Dermis microvascular lymphatic vessel endothelial cell (primary cell): ENCODE results near the gene KRT7. TPM values are rescaled to one million over a fixed set of nuclear protein-coding genes. Genes with fewer than 3 reads are reported as not detected.

Experiments used
- DNase-seq, 2 donors: peaks; one replicate each; pipeline versions ENCODE4 v3.0.0 to v3.0.0-alpha.2; 2010; ENCODE audit warnings: low read depth in 2 of 2
- total RNA-seq: library from RNA; depleted of rRNA; stranded (reverse); fragments of >200 nt; gene quantifications from 2 replicates; pipeline ENCODE4 v1.2.1, GENCODE V29; 2014

Gene KRT7
- total RNA-seq, 1 donor from 2014 or later = 52.2 TPM

- DNase-seq = no peak
These were observed 33.6 kb upstream of the KRT7 start for GRCh38 chr12:52199294-52199919.

DNA sequence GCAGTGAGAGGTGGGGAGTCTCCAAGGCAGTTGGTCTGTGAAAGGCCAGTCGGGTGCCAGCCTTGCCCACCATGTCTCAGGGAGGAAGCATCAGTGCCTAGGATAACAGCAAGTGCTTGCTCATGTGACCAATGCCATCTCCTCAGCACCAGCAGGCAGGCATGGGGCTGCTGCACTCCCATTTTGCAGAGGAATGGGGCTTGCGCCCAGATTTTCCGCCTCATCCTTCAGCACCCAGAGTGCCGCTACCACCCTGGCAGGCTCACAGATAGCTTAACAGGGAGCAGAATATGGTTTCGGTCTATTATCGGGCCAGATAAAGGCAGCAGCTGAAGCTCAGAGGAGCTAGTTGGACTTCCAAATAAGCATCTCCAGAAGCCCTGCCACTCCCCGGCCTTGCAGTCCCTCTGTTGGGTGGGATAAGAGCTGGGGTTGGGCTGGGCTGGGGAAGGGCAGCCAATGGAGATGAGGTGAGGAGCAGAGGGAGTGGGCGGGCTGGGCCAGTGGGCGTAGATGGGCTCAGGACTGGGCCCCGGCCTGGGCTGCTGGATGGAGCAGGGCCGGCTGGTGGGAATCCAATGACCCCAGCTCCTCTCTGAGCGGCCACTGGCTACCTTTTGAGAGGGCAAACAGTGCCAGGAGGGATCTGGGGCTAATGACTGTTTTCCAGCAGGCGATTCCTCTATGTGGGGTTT, 32.8 kb upstream of the KRT7 start:
- DNase-seq = no peak

GRCh38 chr12:52200781-52201450, 32.1 kb upstream of the KRT7 start:
- no peak for DNase-seq

GRCh38 chr12:52201451-52201839, 31.6 kb upstream of the KRT7 start:
- DNase-seq = no peak

GRCh38 chr12:52202361-52203078, 30.5 kb upstream of the KRT7 start:
- DNase-seq = no peak

- peak; percentile 82 to 83 for DNase-seq
These were observed 29.7 kb upstream of the KRT7 start for GRCh38 chr12:52203079-52203921.

DNA sequence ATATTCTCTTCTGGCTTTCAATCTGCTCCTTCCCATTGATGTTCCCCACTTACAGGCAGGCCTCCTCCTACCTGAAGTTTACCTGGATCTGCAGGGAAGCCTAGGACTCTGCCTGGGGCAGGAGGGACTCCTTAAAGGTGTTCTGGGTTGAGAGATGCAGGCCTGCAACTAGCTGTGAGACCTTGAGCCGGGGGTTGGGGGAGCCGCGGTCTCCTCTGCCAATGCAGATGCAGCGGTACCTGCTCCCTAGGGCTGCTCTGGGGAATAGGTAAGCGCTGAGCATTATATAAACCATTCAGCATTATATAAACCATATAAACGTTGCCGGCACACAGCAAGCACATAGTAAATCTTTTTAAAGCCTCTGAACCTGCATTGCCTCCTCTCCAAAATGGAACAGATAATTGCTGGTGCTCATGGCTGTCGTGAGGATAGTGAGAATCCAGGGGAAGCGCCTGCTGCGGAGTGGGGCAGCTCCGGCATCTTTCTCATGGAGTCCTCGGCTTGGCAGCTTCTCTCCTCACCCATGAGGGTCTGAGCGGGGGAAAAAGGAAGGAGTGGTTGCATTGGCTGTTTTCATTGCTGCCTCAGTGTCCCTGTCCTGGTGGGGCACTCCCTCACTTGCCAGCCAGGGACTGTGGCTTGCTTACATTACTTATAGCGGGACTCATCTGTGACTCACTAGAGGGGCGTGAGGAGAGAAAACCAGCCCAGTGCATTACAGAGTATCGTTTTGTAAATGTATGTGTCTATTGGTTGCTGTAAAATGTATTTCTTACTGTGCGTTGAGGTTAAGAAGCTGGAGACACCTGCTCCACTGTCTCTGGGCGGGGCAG, 28.7 kb upstream of the KRT7 start:
- DNase-seq = no peak

- DNase-seq = no peak
These were observed 28.0 kb upstream of the KRT7 start for GRCh38 chr12:52204931-52205505.

DNA sequence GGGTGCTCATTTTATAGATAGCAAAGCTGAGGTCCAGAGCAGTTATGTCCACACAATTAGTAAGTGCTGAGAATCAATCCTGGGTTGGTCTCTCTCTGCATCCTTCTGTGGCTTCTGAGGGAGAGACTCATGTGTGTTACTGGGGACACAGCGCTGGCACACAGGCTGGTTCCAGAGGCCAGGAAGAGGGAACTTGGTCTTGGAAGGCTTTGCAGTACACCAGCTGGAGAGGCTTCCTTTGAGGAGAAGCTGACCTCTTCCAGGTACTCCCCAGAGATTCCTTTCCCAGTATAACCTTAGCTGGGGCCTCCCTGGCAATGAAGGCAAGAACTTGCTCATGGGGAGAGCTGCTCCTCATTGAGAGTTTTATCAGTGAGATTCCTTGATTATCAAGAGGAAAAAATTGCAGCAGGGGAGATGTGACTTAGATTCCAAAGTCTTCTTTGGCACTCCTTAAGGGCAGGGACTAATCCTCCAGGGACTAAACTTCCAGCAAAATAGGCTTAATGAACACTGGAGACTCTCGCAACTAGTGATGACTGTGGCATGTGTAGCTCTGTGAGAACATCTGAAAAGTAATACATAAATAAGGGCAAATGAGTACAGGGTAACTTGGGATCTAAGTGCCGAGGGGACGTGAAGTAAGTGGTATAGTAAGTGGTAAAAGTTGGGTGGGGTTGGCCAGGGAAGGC, 27.3 kb upstream of the KRT7 start:
- DNase-seq = no peak

- no peak for DNase-seq
These were observed 26.6 kb upstream of the KRT7 start for GRCh38 chr12:52206304-52207040.

- DNase-seq = no peak
These were observed 25.9 kb upstream of the KRT7 start for GRCh38 chr12:52207106-52207505.

DNA sequence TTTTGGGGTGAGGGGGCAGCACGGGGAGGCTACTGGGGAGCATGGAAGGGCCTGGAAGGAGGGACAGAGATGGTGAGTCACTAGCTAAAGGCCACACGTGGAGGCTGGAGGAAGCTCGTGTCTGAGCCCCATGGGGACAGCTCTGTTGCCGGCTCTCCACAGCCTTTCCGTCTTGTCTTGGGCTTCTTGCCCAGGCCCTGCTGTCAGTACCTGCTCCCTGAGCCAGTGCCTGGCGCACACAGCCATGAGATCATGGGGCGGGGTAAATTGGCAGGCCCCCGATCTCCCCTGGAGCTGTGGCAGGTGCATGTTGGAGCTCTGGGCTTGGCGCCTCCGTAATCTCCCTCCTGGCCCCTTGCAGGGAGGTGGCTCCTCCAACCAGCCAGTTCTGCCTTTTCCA, 25.1 kb upstream of the KRT7 start:
- peak in 1 of 2 donors; percentile 75 for DNase-seq

GRCh38 chr12:52208424-52209165, 24.4 kb upstream of the KRT7 start:
- DNase-seq = peak in 1 of 2 donors; percentile 33

DNA sequence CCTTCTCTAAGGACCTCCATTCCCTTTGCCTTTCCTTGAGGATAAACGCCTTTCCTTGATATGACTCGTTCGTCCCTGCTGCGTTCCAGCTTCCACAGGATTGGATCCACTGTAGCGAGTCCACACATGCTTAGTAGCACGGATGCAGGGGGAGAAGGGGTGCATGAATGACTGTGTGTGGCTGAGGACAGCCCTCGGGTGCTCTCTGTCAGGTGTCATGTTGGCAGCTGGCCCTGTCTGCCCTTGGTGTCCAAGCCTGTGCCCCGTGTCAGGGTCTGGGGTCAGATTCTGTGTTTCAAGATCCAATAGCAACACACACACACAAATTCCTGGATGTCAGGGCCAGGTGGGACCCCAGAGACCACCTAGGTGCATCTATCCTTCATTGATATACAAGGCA, 23.7 kb upstream of the KRT7 start:
- no peak for DNase-seq

- DNase-seq = peak in 1 of 2 donors; percentile 36
These were observed 22.7 kb upstream of the KRT7 start for GRCh38 chr12:52210186-52210924.

GRCh38 chr12:52210925-52211650, 22.0 kb upstream of the KRT7 start:
- DNase-seq = no peak
